Esophagus (tissue), 2 donors: ENCODE data around the gene SLC6A17. TPM values are rescaled to one million over a fixed set of nuclear protein-coding genes. Genes with fewer than 3 reads are reported as not detected.

Experiments used
- H3K27ac ChIP-seq, 2 donors: one replicate each; pipeline ENCODE4 v1.5.1; 2013; ENCODE audit warnings: low read depth in 2 of 2, mild to moderate bottlenecking in 2 of 2, inconsistent platforms in 1 of 2, low read length in 1 of 2, moderate library complexity in 1 of 2
- H3K27me3 ChIP-seq, 2 donors: one replicate each; pipeline ENCODE4 v1.6.1; 2013; ENCODE audit warnings: low read length in 2 of 2, control low read depth in 1 of 2, mild to moderate bottlenecking in 1 of 2; ENCODE audit not compliant: insufficient read depth in 2 of 2, control insufficient read depth in 1 of 2
- H3K36me3 ChIP-seq, 2 donors: one replicate each; pipeline ENCODE4 v1.6.1; 2013; ENCODE audit warnings: low read length in 1 of 2; ENCODE audit not compliant: control insufficient read depth in 2 of 2, insufficient read depth in 2 of 2
- H3K4me1 ChIP-seq, 2 donors: one replicate each; pipeline ENCODE4 v1.6.1; 2013; ENCODE audit warnings: low read length in 1 of 2; ENCODE audit not compliant: control insufficient read depth in 2 of 2, insufficient read depth in 2 of 2
- H3K4me3 ChIP-seq, 2 donors: one replicate each; pipeline ENCODE4 v1.5.1; 2013; ENCODE audit warnings: low read length in 2 of 2, mild to moderate bottlenecking in 2 of 2, low read depth in 1 of 2, moderate library complexity in 1 of 2
- H3K9me3 ChIP-seq, 2 donors: one replicate each; pipeline ENCODE4 v1.6.1; 2013; ENCODE audit warnings: mild to moderate bottlenecking in 2 of 2, low read depth in 1 of 2, low read length in 1 of 2, moderate library complexity in 1 of 2; ENCODE audit not compliant: control insufficient read depth in 2 of 2, insufficient read depth in 1 of 2
- WGBS, 2 donors: extraction: QIAGEN DNeasy Blood & Tissue Kit; methylation state at CpG; one replicate each; pipeline ENCODE4 v1.1.7; 2013; 5-methylcytosine and 5-hydroxymethylcytosine counted together
- polyA plus RNA-seq, 2 donors: library from polyadenylated mRNA; stranded (reverse); fragments of 200-250 nt; gene quantifications; one replicate each; pipeline ENCODE4 v1.2.3, GENCODE V29; 2013
- donor health status: healthy with polysubstance abuse.
- donor health status: Bipolar disorder and iron deficiency.

Gene SLC6A17
- polyA plus RNA-seq, 2 donors, result 0.08 to 0.19 TPM

DNA sequence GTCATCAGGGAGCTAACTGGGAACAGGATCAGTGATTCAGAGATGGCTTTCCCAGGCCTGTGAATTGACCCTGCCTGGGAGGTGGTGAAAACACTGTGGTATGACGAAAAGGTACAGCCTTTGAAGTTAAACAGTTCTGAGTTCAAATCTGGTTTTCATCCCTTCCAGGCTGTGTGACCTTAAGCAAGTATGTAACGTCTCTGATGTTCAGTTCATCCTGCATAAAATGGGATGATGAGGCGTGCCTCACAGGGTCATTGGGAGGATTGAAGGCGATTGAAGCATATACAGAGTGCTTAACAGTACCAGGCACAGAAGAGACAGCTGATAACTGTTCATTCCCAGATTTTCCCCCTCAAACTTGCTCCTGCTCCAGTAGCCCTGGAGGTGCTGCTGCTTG, 70.8 kb downstream of the SLC6A17 start:
- Histone ChIP-seq H3K9me3 (no peaks in the 10 kb centered on the region), H3K27ac (no peak overlapping the region), H3K4me3 (no peak overlapping the region), H3K4me1 (peaks cover 0 to 1% of the 10 kb centered on the region in 2 donors), H3K36me3 (peaks cover 0 to 15% of the 10 kb centered on the region in 2 donors), H3K27me3 (no peaks in the 10 kb centered on the region)
- 94 to 95% methylated on average over 4 of the region's 4 CpGs for WGBS, 2 donors

DNA sequence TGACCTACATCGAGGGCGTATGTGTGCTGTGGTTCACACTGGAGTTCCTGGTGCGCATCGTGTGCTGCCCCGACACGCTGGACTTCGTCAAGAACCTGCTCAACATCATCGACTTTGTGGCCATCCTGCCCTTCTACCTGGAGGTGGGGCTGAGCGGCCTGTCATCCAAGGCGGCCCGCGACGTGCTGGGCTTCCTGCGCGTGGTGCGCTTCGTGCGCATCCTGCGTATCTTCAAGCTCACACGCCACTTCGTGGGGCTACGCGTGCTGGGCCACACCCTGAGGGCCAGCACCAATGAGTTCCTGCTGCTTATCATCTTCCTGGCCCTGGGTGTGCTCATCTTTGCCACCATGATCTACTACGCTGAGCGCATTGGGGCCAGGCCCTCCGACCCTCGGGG, 72.8 kb downstream of the SLC6A17 start:
- Histone ChIP-seq H3K27ac (no peak overlapping the region), H3K36me3 (peaks cover 4 to 20% of the 10 kb centered on the region in 2 donors), H3K4me1 (peaks cover 0 to 4% of the 10 kb centered on the region in 2 donors), H3K27me3 (no peaks in the 10 kb centered on the region), H3K9me3 (no peaks in the 10 kb centered on the region), H3K4me3 (no peak overlapping the region)
- 96% methylated on average over 27 of the region's 27 CpGs for WGBS, 2 donors

DNA sequence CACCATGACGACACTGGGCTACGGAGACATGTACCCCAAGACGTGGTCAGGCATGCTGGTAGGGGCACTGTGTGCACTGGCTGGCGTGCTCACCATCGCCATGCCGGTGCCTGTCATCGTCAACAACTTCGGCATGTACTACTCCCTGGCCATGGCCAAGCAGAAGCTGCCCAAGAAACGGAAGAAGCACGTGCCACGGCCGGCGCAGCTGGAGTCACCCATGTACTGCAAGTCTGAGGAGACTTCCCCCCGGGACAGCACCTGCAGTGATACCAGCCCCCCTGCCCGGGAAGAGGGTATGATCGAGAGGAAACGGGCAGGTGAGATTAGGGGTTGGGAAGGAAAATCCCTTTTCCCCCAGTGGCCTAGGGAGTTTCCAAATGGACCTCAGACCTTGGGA, 73.3 kb downstream of the SLC6A17 start:
- no peak overlapping the region for H3K27ac ChIP-seq
- H3K27me3 ChIP-seq, result no peaks in the 10 kb centered on the region
- H3K4me3 ChIP-seq, result no peak overlapping the region
- no peaks in the 10 kb centered on the region for H3K9me3 ChIP-seq
- peaks cover 0 to 7% of the 10 kb centered on the region in 2 donors for H3K4me1 ChIP-seq
- H3K36me3 ChIP-seq, result peaks cover 5 to 20% of the 10 kb centered on the region in 2 donors
- WGBS, 2 donors, result 92 to 93% methylated on average over 17 of the region's 17 CpGs

DNA sequence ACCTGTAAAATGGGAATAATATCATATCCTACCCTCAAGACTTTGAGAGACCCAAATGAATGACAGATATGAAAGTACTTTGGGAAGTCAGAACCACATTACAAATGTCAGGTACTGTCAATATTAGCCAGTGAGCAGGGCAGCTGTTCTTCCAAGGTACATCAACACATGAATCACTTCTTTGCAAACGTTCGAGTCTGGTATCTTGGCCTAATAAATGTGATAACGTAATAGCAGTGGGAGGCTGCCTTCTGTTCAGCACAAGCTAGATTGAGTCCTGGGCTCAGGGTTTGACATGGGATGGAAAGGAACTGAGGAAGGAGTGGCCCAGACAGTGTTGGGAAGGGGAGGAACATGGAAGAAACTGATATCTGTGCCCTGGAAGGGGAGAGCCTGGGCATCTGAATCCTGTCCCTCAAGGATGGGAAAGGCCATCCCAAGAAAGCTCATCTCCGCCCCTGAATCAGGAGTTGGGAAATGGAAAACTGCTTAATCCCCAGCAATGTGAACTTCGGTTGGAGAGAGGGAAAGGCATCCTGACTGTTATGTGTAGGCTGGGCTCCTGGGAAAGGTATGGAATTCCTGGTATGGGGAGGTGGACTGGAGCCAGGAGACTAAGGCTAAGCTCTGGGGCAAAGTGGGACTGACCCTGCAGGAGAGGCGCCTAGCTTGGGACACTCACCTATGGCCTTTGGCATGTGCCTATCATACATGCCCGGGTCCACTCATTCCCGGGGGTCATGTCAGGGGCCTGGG, 74.1 kb downstream of the SLC6A17 start:
- H3K27ac ChIP-seq, result no peak overlapping the region
- peaks cover 0 to 14% of the 10 kb centered on the region in 2 donors for H3K4me1 ChIP-seq
- no peaks in the 10 kb centered on the region for H3K27me3 ChIP-seq
- H3K4me3 ChIP-seq, result no peak overlapping the region
- H3K36me3 ChIP-seq, result peaks cover 5 to 20% of the 10 kb centered on the region in 2 donors
- WGBS, 2 donors, result 75 to 82% methylated on average over 8 of the region's 8 CpGs
- H3K9me3 ChIP-seq, result no peaks in the 10 kb centered on the region

DNA sequence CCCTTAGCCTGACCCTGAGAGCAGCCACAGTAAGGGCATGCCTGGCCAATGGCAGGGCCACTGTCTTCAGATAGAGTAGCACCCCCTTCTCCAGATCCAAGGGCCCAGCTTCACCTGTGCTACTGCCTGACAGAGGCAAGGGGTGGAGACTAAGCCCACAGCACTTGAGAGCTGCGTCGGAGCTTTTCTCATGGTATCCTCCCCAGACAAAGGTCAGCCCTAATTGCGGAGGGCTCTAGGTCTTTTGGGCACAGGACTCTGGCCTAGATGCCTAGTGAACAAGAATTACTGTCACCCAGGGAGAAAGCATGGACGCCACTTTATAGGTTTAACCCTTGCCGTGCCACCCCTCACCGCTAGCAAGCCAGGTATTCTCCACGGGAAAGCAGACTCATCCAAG, 74.9 kb downstream of the SLC6A17 start:
- no peak overlapping the region for H3K4me3 ChIP-seq
- H3K27ac ChIP-seq, result no peak overlapping the region
- no peaks in the 10 kb centered on the region for H3K9me3 ChIP-seq
- no peaks in the 10 kb centered on the region for H3K27me3 ChIP-seq
- H3K36me3 ChIP-seq, result peaks cover 5 to 20% of the 10 kb centered on the region in 2 donors
- peaks cover 0 to 14% of the 10 kb centered on the region in 2 donors for H3K4me1 ChIP-seq
- 59 to 82% methylated on average over 7 of the region's 7 CpGs for WGBS, 2 donors

DNA sequence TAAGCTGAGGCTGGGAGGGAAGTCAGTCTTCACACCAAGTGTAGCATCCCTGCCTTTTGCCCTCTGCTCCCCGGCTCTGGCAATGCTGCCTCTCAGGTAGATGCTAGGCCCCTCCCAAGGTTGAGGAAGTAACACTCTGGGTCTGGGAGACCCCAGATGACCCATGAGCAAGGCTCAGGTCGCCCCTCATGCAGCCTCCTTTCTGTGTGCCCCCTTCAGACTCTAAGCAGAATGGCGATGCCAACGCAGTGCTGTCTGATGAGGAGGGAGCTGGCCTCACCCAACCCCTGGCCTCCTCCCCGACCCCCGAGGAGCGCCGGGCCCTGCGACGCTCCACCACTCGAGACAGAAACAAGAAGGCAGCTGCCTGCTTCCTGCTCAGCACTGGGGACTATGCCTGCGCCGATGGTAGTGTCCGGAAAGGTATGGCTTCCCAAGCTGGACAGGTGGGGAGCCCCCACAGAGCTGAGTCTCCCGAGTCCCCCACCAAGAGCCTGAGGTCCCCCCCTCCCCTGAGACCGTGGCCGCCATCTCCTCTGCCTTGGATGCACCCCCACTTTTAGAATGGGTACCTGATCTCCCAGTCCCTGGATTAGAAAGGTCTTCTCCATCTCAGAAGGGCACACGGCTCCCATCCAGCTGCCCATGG, 75.6 kb downstream of the SLC6A17 start:
- H3K4me3 ChIP-seq, result no peak overlapping the region
- 93 to 94% methylated on average over 18 of the region's 18 CpGs for WGBS, 2 donors
- H3K27ac ChIP-seq, result no peak overlapping the region
- H3K4me1 ChIP-seq, result peaks cover 0 to 14% of the 10 kb centered on the region in 2 donors
- no peaks in the 10 kb centered on the region for H3K27me3 ChIP-seq
- H3K9me3 ChIP-seq, result no peaks in the 10 kb centered on the region
- peaks cover 5 to 20% of the 10 kb centered on the region in 2 donors for H3K36me3 ChIP-seq

DNA sequence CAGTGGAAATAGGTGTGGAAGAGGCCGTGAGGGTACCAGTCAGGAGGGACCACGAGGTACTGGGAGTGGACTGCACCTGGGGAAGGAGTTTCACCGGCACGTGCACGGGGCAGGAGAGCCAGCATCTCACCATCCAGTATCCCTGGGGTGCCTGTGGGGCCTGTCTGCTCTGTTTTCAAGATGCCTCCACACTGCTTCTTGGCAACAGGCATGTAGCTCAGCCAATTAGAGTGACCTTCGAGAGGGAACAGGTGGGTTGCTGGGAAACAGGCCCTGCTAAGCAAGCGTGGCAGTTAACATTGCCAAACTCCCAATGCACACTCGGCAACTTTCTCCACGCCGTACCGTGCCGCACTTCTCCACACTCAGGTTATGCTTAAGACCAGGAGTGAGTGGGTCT, 77.5 kb downstream of the SLC6A17 start:
- Histone ChIP-seq H3K27ac (no peak overlapping the region), H3K36me3 (peaks cover 13 to 18% of the 10 kb centered on the region in 2 donors), H3K4me1 (peaks cover 0 to 12% of the 10 kb centered on the region in 2 donors), H3K9me3 (no peaks in the 10 kb centered on the region), H3K4me3 (no peak overlapping the region), H3K27me3 (no peaks in the 10 kb centered on the region)
- 79% methylated on average over 12 of the region's 12 CpGs for WGBS, 2 donors

DNA sequence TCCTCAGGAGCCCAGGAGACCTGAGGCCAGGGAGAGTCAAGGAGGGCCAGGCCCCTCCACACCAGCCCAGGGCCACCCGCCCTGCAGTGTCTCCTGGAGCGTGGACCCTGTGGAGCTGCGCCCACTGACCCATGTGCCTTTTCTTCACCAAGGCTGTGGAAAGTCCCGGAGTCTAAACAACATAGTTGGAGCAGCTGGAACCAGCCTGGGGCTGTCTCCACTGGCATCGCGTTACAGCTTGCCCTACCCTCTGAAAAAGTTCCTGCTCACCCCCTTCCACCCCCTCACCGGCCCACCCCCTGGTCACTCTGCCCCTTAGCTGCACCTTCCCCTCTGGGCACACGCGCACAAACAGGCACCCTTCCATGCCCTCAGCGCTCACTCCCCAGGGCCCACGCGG, 78.1 kb downstream of the SLC6A17 start:
- Histone ChIP-seq H3K4me1 (peaks cover 0 to 12% of the 10 kb centered on the region in 2 donors), H3K9me3 (no peaks in the 10 kb centered on the region), H3K4me3 (no peak overlapping the region), H3K27ac (no peak overlapping the region), H3K27me3 (no peaks in the 10 kb centered on the region), H3K36me3 (peaks cover 13 to 14% of the 10 kb centered on the region in 2 donors)
- WGBS, 2 donors, result 52 to 69% methylated on average over 12 of the region's 12 CpGs

DNA sequence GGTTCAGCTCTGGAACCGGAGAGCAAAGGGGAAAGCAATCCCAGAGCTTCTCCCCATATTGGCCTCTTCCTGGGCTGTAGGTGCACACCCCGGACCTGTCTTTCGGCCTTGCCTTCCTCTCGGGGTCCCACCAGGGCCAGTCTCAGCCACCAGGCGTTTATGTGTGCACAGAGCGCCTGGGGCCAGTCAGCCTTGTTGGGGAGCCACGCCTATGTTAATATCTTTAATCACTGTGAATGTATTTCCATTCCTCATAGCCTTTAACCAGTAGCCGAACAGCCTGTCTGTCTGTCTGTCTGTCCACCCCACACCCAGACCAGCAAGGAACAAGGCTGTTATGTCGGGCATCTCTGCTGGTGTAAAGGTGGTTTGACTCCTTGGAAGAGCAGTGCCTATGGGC, 78.6 kb downstream of the SLC6A17 start:
- H3K4me3 ChIP-seq, result no peak overlapping the region
- H3K4me1 ChIP-seq, result peaks cover 0 to 12% of the 10 kb centered on the region in 2 donors
- peak overlapping the region in 1 of 2 donors; percentile 76 for H3K27ac ChIP-seq
- H3K27me3 ChIP-seq, result no peaks in the 10 kb centered on the region
- H3K9me3 ChIP-seq, result no peaks in the 10 kb centered on the region
- H3K36me3 ChIP-seq, result peaks cover 9 to 13% of the 10 kb centered on the region in 2 donors
- 56 to 59% methylated on average over 9 of the region's 9 CpGs for WGBS, 2 donors
